Endothelial cell (in vitro differentiated cells): Measurements from ENCODE around the gene TFEB. TPM values are rescaled to one million over a fixed set of nuclear protein-coding genes. Genes with fewer than 3 reads are reported as not detected.
A peak's percentile ranks its signal among the peaks of the same experiment; 100 is the strongest.

Source experiments
- DNase-seq: peaks from one replicate; pipeline ENCODE4 v3.0.0; 2021; ENCODE audit warnings: low spot score
- H3K27ac Mint-ChIP-seq: one replicate; pipeline ENCODE4 v1.8.0; 2021; ENCODE audit warnings: mixed read lengths, inconsistent platforms; ENCODE audit not compliant: unreplicated experiment
- H3K27me3 Mint-ChIP-seq: one replicate; pipeline ENCODE4 v1.8.0; 2021; ENCODE audit warnings: mild to moderate bottlenecking, moderate library complexity, mixed read lengths, inconsistent platforms; ENCODE audit not compliant: unreplicated experiment
- H3K36me3 Mint-ChIP-seq: one replicate; pipeline ENCODE4 v1.8.0; 2021; ENCODE audit warnings: mild to moderate bottlenecking, low read depth, mixed read lengths, inconsistent platforms; ENCODE audit not compliant: unreplicated experiment
- H3K4me1 Mint-ChIP-seq: one replicate; pipeline ENCODE4 v1.8.0; 2021; ENCODE audit warnings: mild to moderate bottlenecking, mixed read lengths, inconsistent platforms; ENCODE audit not compliant: unreplicated experiment
- H3K4me3 Mint-ChIP-seq: one replicate; pipeline ENCODE4 v1.8.0; 2021; ENCODE audit warnings: mild to moderate bottlenecking, mixed read lengths, inconsistent platforms; ENCODE audit not compliant: unreplicated experiment
- H3K9me3 Mint-ChIP-seq: one replicate; pipeline ENCODE4 v1.8.0; 2021; ENCODE audit warnings: mixed read lengths, inconsistent platforms; ENCODE audit not compliant: unreplicated experiment
- total RNA-seq: library from RNA; stranded (reverse); fragmentation: NEBNext Ultra II Directional; extraction: Animal tissue kit (Norgen Biotek cat#: 25700); gene quantifications from one replicate; pipeline ENCODE4 v1.2.1, GENCODE V29; 2021; ENCODE audit not compliant: unreplicated experiment
- TF ChIP-seq, protein P1 (sequence below): fragments of 200-600 bp; sonication (generic); IDR thresholded peaks from one replicate; pipeline ENCODE4 v1.5.0; 2021; ENCODE audit warnings: antibody characterized with exemption; ENCODE audit not compliant: unreplicated experiment

TFEB gene
- total RNA-seq, 1 donor from 2014 or later, result 10.4 TPM

DNA sequence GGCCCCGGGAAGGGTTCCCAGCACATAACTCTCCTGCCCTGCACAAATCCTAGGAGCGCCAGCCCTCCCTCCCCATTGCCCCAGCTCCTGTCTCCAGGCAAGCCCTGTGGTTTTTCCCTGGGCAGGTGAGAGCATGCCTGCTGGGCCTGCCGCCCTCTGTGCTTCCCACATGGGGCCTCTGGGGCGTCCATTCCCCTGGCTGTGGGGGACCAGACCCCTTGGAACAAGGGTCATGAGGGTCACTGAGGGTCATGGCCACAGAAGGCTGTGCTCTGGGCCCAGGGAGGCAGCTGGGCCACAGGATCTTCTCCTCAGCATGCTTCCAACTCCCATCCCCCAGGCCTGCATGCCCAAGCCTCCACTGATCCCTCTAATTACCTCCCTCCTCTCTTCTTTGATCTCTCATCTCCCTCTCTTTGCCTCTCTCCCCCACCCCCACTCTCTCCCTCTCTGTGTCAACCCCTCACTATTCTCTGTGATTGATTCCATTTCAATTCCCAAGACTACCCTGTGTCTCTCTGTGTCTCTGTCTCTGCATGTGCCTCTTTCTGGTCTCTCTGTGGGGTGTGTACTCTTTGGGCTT lies 91.0 kb downstream of the TFEB start:
- Mint-ChIP-seq H3K27ac (peak overlapping the region; percentile 75), H3K4me1 (peaks cover 66% of the 10 kb centered on the region)

DNA sequence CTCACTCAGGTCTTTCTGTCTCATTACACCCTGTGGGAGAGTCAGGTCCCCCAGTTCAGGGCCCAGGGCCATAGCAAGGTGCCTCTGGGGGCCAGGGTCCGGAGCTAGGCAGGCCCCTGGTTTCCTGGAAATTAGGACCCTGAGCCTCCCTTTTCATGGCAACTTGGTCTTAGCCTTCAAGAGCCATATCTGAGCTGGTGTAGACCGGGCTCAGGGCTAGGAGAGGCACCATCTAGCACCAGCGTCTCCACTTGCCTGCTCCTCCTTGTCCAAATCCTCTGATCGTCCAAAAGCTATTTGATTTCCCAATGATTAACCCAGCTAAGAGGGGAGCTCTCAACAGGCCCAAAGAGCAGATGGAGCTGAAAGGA lies 91.5 kb downstream of the TFEB start:
- Mint-ChIP-seq H3K4me1 (peaks cover 71% of the 10 kb centered on the region), H3K36me3 (peaks cover 57% of the 10 kb centered on the region), H3K4me3 (no peak overlapping the region), H3K9me3 (no peaks in the 10 kb centered on the region), H3K27ac (peak overlapping the region; percentile 18), H3K27me3 (peaks cover 21% of the 10 kb centered on the region)
- TF ChIP-seq, protein P1, sequence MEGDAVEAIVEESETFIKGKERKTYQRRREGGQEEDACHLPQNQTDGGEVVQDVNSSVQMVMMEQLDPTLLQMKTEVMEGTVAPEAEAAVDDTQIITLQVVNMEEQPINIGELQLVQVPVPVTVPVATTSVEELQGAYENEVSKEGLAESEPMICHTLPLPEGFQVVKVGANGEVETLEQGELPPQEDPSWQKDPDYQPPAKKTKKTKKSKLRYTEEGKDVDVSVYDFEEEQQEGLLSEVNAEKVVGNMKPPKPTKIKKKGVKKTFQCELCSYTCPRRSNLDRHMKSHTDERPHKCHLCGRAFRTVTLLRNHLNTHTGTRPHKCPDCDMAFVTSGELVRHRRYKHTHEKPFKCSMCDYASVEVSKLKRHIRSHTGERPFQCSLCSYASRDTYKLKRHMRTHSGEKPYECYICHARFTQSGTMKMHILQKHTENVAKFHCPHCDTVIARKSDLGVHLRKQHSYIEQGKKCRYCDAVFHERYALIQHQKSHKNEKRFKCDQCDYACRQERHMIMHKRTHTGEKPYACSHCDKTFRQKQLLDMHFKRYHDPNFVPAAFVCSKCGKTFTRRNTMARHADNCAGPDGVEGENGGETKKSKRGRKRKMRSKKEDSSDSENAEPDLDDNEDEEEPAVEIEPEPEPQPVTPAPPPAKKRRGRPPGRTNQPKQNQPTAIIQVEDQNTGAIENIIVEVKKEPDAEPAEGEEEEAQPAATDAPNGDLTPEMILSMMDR, result no peak
- no peak for DNase-seq

More for the DNA sequence above, 91.0 kb downstream of the TFEB start:
- H3K9me3 Mint-ChIP-seq, result no peaks in the 10 kb centered on the region
- H3K27me3 Mint-ChIP-seq, result peaks cover 21% of the 10 kb centered on the region
- peaks cover 60% of the 10 kb centered on the region for H3K36me3 Mint-ChIP-seq
- TF ChIP-seq, protein P1, result no peak
- DNase-seq, result no peak
- H3K4me3 Mint-ChIP-seq, result peak overlapping the region; percentile 19

DNA sequence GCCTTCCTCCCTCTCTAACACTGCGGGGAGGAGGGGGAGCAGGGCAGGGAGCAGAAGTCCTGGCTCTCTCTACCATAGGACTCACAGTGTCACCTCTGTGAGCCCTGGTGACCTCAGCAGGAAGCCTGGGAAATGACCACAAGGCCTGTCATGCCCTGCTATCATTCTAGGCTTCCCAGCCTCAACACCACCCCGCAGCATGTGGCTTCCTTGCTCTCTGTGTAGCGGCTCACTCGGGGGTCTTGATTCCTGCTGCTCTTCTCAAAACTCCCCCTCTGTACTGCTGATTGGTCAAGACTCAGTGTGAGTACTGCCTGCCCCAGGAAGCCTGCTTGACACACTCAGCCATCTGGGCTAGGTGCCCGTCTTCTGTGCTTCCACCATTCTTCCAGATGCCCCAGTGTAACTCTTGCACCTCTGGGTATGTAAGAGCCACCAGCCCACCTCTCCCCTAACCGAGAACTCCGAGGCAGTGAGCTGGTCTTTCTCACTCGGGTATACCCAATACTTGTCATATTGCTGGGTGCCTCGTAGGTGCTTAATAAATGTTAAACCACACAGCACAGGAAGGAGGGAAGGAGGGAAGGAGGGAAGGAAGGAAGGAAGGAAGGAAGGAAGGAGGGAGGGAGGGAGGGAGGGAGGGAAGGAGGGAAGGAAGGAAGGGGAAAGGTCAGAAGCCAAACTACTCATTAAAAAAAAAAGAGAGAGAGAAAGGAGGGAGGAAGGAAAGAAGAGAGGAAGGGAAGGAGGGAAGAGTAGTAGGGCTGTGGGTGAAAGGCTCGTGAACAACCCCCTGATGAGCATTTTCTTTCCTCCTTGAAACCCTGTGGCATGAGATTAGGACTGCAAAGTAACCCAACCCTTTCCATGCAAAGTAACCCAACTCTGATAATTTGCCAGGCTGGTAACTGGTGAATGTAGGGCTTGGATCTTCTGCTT lies 92.2 kb downstream of the TFEB start:
- peak overlapping the region; percentile 84 for H3K27ac Mint-ChIP-seq
- TF ChIP-seq, protein P1, result no peak
- peaks cover 53% of the 10 kb centered on the region for H3K36me3 Mint-ChIP-seq
- no peaks in the 10 kb centered on the region for H3K9me3 Mint-ChIP-seq
- H3K27me3 Mint-ChIP-seq, result peaks cover 21% of the 10 kb centered on the region
- H3K4me1 Mint-ChIP-seq, result peaks cover 72% of the 10 kb centered on the region
- peak overlapping the region; percentile 79 for H3K4me3 Mint-ChIP-seq
- DNase-seq, result no peak

DNA sequence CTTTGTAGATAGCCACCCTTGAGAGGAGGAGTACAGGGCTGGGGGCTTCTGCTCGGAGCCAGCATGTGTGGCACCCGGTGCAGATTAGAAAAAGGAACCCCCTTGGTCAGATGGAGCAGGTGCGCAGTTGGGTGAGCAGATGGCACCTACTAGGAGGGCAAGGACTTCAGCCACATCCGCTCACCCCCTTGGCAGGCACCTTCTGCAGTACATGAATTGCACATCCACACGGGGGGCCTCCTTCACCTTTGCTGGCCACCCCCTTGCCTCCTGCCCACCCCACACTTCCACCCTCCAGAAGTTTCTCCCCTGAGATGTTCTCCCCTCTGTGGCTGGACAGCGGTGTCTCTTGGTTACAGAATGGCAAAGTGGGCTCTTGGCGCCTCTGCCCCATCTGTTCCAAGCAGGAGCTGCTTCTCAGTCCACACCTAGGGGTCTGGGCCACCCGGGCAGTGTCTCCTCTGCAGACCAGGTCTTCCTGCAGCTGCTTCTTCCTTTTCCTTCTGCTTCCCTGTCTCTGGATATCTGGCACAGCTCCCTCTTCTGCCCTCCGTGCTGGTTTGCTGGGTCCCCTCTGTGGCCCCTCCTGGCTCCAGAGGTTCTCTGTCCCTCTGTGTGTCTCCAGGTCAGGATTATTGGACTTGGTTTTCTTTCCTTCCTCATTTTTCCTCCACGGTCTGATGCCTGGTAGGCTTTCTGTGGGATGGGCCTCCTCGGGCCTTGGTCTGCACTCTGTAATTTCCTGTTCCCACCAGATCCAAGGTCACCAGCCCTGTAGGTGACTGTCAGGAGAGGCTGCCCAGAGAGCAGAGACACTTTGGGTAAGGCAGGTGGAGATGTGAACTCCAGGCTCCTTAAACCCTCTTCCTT lies 93.1 kb downstream of the TFEB start:
- TF ChIP-seq, protein P1, result no peak
- peak overlapping the region; percentile 45 for H3K27ac Mint-ChIP-seq
- peaks cover 25% of the 10 kb centered on the region for H3K27me3 Mint-ChIP-seq
- no peaks in the 10 kb centered on the region for H3K9me3 Mint-ChIP-seq
- peak overlapping the region; percentile 98 for H3K4me3 Mint-ChIP-seq
- peaks cover 50% of the 10 kb centered on the region for H3K36me3 Mint-ChIP-seq
- peaks cover 75% of the 10 kb centered on the region for H3K4me1 Mint-ChIP-seq
- no peak for DNase-seq
